ENCODE measurements around the gene MICAL2.

Gene MICAL2

DNA sequence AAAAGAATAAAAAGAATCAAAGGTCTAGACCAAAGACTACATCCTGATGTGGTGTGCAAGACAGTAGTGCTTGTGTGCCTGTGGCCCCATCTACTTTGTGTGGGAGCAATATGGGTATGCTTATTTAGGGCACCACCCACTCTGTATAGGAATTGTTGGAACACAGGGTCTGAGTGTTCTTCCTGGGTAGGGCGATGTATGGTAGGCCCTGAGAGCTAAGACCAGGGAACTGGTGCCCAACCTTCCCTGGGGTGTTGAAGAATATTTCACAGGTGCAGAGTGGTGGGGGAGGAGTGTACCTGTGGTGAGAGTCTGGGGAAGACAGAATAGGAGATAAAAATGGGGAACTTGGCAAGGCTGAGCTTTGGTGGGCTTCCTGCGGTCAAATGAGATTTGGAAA, 41.9 kb downstream of the MICAL2 start:
- in situ Hi-C loops (cut with MboI; ENCODE audit: low pct_unique_long_range_greater_than_20kb, low sequenced_read_pairs, unreplicated experiment), result no loop called here
- TF ChIP-seq, protein P1, sequence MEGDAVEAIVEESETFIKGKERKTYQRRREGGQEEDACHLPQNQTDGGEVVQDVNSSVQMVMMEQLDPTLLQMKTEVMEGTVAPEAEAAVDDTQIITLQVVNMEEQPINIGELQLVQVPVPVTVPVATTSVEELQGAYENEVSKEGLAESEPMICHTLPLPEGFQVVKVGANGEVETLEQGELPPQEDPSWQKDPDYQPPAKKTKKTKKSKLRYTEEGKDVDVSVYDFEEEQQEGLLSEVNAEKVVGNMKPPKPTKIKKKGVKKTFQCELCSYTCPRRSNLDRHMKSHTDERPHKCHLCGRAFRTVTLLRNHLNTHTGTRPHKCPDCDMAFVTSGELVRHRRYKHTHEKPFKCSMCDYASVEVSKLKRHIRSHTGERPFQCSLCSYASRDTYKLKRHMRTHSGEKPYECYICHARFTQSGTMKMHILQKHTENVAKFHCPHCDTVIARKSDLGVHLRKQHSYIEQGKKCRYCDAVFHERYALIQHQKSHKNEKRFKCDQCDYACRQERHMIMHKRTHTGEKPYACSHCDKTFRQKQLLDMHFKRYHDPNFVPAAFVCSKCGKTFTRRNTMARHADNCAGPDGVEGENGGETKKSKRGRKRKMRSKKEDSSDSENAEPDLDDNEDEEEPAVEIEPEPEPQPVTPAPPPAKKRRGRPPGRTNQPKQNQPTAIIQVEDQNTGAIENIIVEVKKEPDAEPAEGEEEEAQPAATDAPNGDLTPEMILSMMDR (IDR thresholded peaks at IDR 0.05; ENCODE audit: extremely low read depth, insufficient read depth, missing control alignments), result no peak
- DNase-seq (ENCODE audit: low spot score), result no peak

DNA sequence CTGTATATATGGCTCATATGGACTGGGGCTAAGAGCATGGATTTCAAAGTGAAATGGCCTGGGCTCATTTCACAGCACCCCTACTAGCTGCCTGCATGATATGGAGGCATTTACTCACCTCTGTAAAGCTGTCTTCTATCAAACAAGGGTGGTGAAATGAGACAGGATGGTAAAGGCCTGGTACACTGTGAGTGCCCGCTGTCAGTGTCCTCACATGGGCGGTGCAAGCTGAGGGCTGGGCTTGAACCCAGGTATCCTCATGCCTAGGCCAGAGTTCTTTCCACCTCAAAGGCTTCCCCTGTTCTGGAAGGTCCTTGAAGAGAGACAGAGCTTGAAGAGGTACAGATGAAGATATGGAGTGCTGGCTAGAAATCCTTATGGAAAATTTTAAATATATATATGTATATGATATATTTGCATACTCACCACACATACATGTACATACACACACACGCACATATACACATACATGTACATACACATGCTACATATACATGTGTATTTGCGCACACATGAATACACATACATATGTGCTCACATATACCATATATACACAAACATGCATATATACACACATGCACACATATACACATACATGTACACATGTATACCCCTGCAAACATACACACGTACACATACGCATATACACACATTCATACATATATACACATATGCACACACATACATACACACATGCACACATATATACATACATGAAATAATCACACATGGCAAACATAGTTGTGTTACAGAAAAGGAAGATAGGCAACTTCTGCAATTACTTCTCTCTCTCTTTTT, 44.7 kb downstream of the MICAL2 start:
- TF ChIP-seq, protein P1 (IDR thresholded peaks at IDR 0.05; ENCODE audit: extremely low read depth, insufficient read depth, missing control alignments), result no peak
- in situ Hi-C loops (cut with MboI; ENCODE audit: low pct_unique_long_range_greater_than_20kb, low sequenced_read_pairs, unreplicated experiment), result no loop called here
- no peak for DNase-seq (ENCODE audit: low spot score)

DNA sequence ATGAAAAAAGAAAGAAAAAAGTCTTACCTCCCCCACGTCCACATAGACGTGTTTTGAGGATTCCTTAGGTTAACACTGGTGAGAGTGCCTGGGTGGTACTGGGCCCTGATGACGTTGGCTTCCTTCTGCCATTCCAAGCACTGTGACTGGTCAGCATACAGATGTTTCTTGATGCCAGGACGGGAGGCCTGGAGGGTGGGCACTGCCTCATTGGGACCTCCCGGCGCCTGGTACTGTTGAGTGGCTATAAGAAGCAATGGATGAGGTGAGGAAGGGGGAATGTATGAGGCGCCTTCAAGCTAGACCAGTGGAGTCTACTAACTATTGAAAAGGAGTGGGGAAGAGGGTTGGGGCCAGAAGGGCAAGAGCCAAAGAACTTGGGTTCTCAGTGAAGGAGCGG, 45.3 kb downstream of the MICAL2 start:
- TF ChIP-seq, protein P1 (IDR thresholded peaks at IDR 0.05; ENCODE audit: extremely low read depth, insufficient read depth, missing control alignments), result no peak
- in situ Hi-C loops (cut with MboI; ENCODE audit: low pct_unique_long_range_greater_than_20kb, low sequenced_read_pairs, unreplicated experiment), result no loop called here
- no peak for DNase-seq (ENCODE audit: low spot score)

DNA sequence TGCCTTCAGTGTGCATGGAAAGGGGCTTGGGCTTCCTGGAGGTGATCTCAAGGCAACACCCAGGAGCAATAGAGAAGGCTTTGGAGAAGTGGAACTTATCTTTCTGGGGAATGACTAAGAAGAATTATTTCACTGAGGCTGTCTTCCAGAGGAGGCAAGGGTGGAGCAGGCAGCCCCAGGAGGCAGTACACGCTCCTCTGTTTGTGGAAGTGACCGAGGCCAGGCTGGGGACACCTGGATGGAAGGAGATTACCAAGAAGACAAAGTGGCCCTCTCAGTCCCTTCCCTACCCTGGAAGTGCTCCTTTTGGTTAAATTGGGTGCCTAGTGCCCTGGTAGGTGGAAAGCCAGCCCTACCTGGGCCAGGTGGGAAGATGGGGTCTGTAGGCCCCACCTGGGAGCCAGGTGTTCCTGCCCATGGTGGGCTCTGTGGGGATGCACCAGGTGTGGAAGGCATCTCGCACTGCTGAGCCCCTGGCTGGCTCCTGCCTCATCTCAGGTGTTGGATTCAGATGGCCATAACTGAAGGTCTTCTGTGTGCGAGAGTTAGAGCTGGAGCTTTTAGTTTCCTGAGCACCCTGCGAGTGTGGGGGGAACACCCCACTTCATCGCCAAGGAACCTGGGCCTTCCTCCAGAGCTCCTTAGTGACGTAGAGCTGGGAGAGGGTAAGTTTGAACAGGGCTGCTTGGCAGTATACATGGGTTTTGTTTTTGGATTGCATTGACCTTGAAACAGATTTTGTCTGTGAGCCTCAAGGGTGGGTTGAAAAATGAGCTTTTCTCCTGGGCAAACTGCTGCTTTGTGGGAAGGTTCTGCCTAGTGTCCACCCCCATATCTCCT, 46.1 kb downstream of the MICAL2 start:
- no peak for DNase-seq (ENCODE audit: low spot score)

DNA sequence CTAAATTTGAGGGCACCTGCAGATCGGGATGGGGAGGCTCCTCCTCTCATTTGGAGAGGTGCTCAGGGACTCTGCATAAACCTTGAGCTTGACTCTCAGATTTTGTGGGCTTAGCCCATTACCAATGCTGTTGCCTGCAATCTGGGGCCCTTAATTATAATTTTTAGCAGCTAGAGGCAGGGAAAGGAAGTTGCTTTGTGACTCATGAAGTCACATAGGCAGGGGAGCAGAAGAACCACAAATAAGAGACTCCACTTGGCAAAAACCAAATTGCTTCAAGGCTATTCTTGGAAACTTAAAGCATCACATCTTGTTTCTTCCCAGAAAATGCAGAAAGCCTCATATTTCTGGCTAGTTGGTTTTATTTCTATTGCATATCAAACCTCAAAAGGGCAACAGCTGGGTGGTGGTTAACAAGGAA, 46.9 kb downstream of the MICAL2 start:
- no peak for DNase-seq (ENCODE audit: low spot score)
- in situ Hi-C loops (cut with MboI; ENCODE audit: low pct_unique_long_range_greater_than_20kb, low sequenced_read_pairs, unreplicated experiment), result no loop called here
- TF ChIP-seq, protein P1 (IDR thresholded peaks at IDR 0.05; ENCODE audit: extremely low read depth, insufficient read depth, missing control alignments), result no peak

More for the DNA sequence above, 46.1 kb downstream of the MICAL2 start:
- TF ChIP-seq, protein P1 (IDR thresholded peaks at IDR 0.05; ENCODE audit: extremely low read depth, insufficient read depth, missing control alignments), result no peak
- in situ Hi-C loops (cut with MboI; ENCODE audit: low pct_unique_long_range_greater_than_20kb, low sequenced_read_pairs, unreplicated experiment), result no loop called here

DNA sequence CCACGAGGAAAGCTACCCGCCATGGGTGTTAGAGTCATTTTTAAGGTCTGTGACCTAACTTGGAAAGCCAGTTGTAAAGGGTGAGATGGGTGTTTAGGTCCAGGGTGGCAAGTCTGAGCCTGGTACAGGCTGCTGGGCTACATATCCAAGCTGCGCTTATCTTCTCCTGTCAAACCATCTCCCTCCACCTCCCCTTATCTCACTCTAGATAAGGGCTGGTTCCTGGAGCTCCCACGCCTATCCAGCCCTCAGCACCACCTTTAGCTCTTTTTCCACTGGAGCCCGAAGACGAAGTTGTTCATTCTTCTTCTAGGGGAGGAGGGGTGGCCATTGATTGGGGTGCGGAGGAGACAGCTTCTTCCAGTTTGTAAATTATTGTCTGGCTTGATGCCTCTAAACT, 48.5 kb downstream of the MICAL2 start:
- in situ Hi-C loops (cut with MboI; ENCODE audit: low pct_unique_long_range_greater_than_20kb, low sequenced_read_pairs, unreplicated experiment), result no loop called here
- no peak for DNase-seq (ENCODE audit: low spot score)
- TF ChIP-seq, protein P1 (IDR thresholded peaks at IDR 0.05; ENCODE audit: extremely low read depth, insufficient read depth, missing control alignments), result no peak

Data from GM13977 (cell line).